HEK293 (cell line): ENCODE results near the gene ELOVL7.
"Not testable (repeated sequence)": the region's sequence is repeated elsewhere in the genome, so short reads cannot be mapped to it uniquely, and the experiment has no call there.

Experiments used
- CTCF ChIA-PET: fragments of 350-600 bp; formaldehyde crosslinking; extraction: SDS; loops from one replicate; lab custom pipeline; 2021; ENCODE audit warnings: antibody characterized with exemption; lab: Yijun Ruan, JAX
- POLR2A ChIA-PET: fragments of 300-600 bp; formaldehyde crosslinking; extraction: SDS; loops from one replicate; lab custom pipeline; 2020; ENCODE audit warnings: antibody characterized with exemption, inconsistent platforms; lab: Yijun Ruan, JAX
- H3K27ac ChIP-seq: fragments of 200-500 bp; sonication (Bioruptor generic); 2 replicates; pipeline ENCODE4 v1.5.1; 2014; ENCODE audit warnings: low read depth, low read length, control low read depth, inconsistent platforms; ENCODE audit errors: extremely low read depth
- H3K36me3 ChIP-seq, 2 experiments: fragments of 200-500 bp in 1 of 2; sonication (Bioruptor generic) in 1 of 2; 1 replicate in 1 of 2; 2 replicates in 1 of 2; pipeline ENCODE4 v1.5.1; 2014 to 2017; ENCODE audit warnings: inconsistent platforms in 2 of 2, low read length in 2 of 2; ENCODE audit not compliant: control insufficient read depth in 2 of 2, insufficient read depth in 1 of 2
- H3K4me1 ChIP-seq: fragments of 200-500 bp; sonication (Bioruptor generic); 2 replicates; pipeline ENCODE4 v1.5.1; 2014; ENCODE audit warnings: mild to moderate bottlenecking, low read length, inconsistent platforms; ENCODE audit not compliant: control insufficient read depth, insufficient read depth
- H3K4me3 ChIP-seq: 2 replicates; pipeline ENCODE4 v1.5.1; 2011; ENCODE audit warnings: low read depth, mild to moderate bottlenecking, control low read depth, low read length, moderate library complexity
- H3K9me3 ChIP-seq: fragments of 200-500 bp; sonication (Bioruptor generic); 2 replicates; pipeline ENCODE4 v1.5.1; 2014; ENCODE audit warnings: low read depth, low read length, inconsistent platforms; ENCODE audit not compliant: control insufficient read depth, insufficient read depth
- GLI2 ChIP-seq: fragments of 450-650 bp; formaldehyde crosslinking; IDR thresholded peaks from 2 replicates; pipeline ENCODE4; 2017; ENCODE audit warnings: missing biosample characterization, missing genetic modification characterization, low read depth, borderline replicate concordance
- MEIS1 ChIP-seq: sonication (generic); formaldehyde crosslinking; IDR thresholded peaks from 2 replicates; pipeline ENCODE4 v1.8.1; 2022; ENCODE audit warnings: missing genetic modification reagents, mild to moderate bottlenecking, borderline replicate concordance
- SCRT1 ChIP-seq: fragments of 450-650 bp; formaldehyde crosslinking; IDR thresholded peaks from 2 replicates; pipeline ENCODE4 v1.5.1; 2016; ENCODE audit warnings: missing biosample characterization, missing genetic modification characterization, borderline replicate concordance
- ZBTB48 ChIP-seq: fragments of 450-650 bp; formaldehyde crosslinking; IDR thresholded peaks from 2 replicates; pipeline ENCODE4 v1.5.1; 2016; ENCODE audit warnings: missing biosample characterization, missing genetic modification characterization
- ZFP37 ChIP-seq: fragments of 450-650 bp; formaldehyde crosslinking; IDR thresholded peaks from 2 replicates; pipeline ENCODE4 v1.5.1; 2016; ENCODE audit warnings: missing biosample characterization, missing genetic modification characterization
- ZNF112 ChIP-seq: fragments of 450-650 bp; formaldehyde crosslinking; IDR thresholded peaks from 2 replicates; pipeline ENCODE4 v1.5.0; 2017; ENCODE audit warnings: missing biosample characterization, missing genetic modification characterization
- ZNF138 ChIP-seq: fragments of 450-650 bp; formaldehyde crosslinking; IDR thresholded peaks from 2 replicates; pipeline ENCODE4 v1.5.1; 2016; ENCODE audit warnings: missing biosample characterization, missing genetic modification characterization, borderline replicate concordance
- ZNF169 ChIP-seq: fragments of 450-650 bp; formaldehyde crosslinking; IDR thresholded peaks from 2 replicates; pipeline ENCODE4 v1.5.1; 2016; ENCODE audit warnings: missing biosample characterization, missing genetic modification characterization
- ZNF174 ChIP-seq: fragments of 450-650 bp; formaldehyde crosslinking; IDR thresholded peaks from 2 replicates; pipeline ENCODE4 v1.5.0; 2017; ENCODE audit warnings: missing biosample characterization, mild to moderate bottlenecking, missing genetic modification characterization
- ZNF221 ChIP-seq: fragments of 450-650 bp; formaldehyde crosslinking; IDR thresholded peaks from 2 replicates; pipeline ENCODE4 v1.5.1; 2017; ENCODE audit warnings: missing biosample characterization, missing genetic modification characterization, borderline replicate concordance
- ZNF37A ChIP-seq: fragments of 450-650 bp; IDR thresholded peaks from 2 replicates; pipeline ENCODE4 v1.5.1; 2018; ENCODE audit warnings: missing biosample characterization, missing genetic modification characterization
- ZNF549 ChIP-seq: fragments of 450-650 bp; IDR thresholded peaks from 2 replicates; pipeline ENCODE4 v1.5.1; 2018; ENCODE audit warnings: missing biosample characterization, missing genetic modification characterization, mild to moderate bottlenecking, inconsistent platforms, moderate library complexity
- ZNF600 ChIP-seq: fragments of 450-650 bp; formaldehyde crosslinking; IDR thresholded peaks from 2 replicates; pipeline ENCODE4 v1.5.1; 2016; ENCODE audit warnings: missing biosample characterization, missing genetic modification characterization
- ZNF623 ChIP-seq: fragments of 450-650 bp; formaldehyde crosslinking; IDR thresholded peaks from 2 replicates; pipeline ENCODE4 v1.5.1; 2016; ENCODE audit warnings: missing biosample characterization, missing genetic modification characterization
- ZNF658 ChIP-seq: fragments of 450-650 bp; formaldehyde crosslinking; IDR thresholded peaks from 2 replicates; pipeline ENCODE4; 2016; ENCODE audit warnings: missing biosample characterization, missing genetic modification characterization
- ZNF777 ChIP-seq: fragments of 450-650 bp; formaldehyde crosslinking; IDR thresholded peaks from 2 replicates; pipeline ENCODE4 v1.5.1; 2017; ENCODE audit warnings: missing biosample characterization, missing genetic modification characterization, borderline replicate concordance
- TF ChIP-seq, protein P1 (sequence below): fragments of 450-650 bp; formaldehyde crosslinking; conservative IDR thresholded peaks from 2 replicates; pipeline ENCODE4 v1.5.1; 2016; ENCODE audit warnings: low read depth, missing biosample characterization, missing genetic modification characterization
- TF ChIP-seq, protein P2 (sequence below): fragments of 450-650 bp; formaldehyde crosslinking; IDR thresholded peaks from 2 replicates; pipeline ENCODE4 v1.5.1; 2017; ENCODE audit warnings: missing biosample characterization, mild to moderate bottlenecking, missing genetic modification characterization, moderate library complexity
- TF ChIP-seq, protein P3 (sequence below): fragments of 450-650 bp; formaldehyde crosslinking; IDR thresholded peaks from 2 replicates; pipeline ENCODE4 v1.5.1; 2016; ENCODE audit warnings: missing biosample characterization, missing genetic modification characterization
- TF ChIP-seq, protein P4 (sequence below): fragments of 450-650 bp; formaldehyde crosslinking; IDR thresholded peaks from 2 replicates; pipeline ENCODE4 v1.5.0; 2017; ENCODE audit warnings: missing biosample characterization, missing genetic modification characterization, borderline replicate concordance

ELOVL7 gene

DNA sequence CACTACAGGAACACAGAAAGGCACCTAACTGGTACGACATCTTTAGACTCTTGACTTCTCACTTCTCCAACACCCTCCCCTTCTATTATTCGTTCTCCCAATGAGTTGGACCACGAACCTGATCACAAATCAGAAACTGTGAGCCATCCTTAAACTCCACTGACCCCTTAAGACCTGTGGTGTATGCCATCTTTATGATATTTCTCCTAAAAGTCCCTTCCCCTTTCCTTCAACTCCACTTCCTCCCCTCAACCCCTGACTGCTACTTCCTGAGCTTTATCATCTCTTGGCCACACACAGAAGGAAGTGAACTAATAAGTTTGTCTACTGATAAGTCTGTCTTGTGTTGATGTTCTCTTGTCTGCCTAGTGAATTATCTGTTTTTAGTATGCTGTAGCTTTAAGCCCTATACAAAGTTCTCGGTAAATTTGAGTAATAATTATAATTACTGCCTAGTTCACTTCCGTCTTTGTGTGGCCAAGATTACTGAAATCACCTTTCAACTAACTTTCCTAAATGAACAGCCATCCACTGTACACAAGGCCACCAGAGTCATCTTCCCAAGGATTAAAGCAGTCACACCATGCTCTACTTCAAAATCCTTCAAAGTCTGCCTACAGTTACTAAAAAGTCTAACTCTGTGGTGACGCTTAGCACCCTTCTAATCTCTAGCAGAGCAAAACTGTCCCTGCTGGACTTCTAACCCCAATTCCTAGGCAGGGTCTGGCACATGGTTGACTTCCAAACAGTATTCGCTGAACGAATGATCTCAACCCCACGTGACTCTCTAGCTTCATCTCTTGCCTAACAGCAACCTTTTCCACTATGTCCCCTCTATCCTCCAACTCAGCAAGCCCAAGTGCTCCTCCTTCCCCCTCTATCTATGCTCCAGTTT lies 23.2 kb downstream of the ELOVL7 start (continued):
- TF ChIP-seq, protein P1, sequence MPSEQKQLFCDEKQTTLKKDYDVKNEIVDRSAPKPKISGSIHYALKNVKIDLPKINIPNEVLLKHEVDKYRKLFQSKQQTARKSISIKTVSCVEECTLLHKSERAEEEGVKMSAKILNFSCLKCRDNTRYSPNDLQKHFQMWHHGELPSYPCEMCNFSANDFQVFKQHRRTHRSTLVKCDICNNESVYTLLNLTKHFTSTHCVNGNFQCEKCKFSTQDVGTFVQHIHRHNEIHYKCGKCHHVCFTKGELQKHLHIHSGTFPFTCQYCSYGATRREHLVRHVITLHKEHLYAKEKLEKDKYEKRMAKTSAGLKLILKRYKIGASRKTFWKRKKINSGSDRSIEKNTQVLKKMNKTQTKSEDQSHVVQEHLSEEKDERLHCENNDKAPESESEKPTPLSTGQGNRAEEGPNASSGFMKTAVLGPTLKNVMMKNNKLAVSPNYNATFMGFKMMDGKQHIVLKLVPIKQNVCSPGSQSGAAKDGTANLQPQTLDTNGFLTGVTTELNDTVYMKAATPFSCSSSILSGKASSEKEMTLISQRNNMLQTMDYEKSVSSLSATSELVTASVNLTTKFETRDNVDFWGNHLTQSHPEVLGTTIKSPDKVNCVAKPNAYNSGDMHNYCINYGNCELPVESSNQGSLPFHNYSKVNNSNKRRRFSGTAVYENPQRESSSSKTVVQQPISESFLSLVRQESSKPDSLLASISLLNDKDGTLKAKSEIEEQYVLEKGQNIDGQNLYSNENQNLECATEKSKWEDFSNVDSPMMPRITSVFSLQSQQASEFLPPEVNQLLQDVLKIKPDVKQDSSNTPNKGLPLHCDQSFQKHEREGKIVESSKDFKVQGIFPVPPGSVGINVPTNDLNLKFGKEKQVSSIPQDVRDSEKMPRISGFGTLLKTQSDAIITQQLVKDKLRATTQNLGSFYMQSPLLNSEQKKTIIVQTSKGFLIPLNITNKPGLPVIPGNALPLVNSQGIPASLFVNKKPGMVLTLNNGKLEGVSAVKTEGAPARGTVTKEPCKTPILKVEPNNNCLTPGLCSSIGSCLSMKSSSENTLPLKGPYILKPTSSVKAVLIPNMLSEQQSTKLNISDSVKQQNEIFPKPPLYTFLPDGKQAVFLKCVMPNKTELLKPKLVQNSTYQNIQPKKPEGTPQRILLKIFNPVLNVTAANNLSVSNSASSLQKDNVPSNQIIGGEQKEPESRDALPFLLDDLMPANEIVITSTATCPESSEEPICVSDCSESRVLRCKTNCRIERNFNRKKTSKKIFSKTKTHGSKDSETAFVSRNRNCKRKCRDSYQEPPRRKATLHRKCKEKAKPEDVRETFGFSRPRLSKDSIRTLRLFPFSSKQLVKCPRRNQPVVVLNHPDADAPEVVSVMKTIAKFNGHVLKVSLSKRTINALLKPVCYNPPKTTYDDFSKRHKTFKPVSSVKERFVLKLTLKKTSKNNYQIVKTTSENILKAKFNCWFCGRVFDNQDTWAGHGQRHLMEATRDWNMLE = no peak
- TF ChIP-seq ZNF169 (tag by site-specific recombination) (no peak), ZNF549 (tag by site-specific recombination) (no peak), ZBTB48 (no peak), ZFP37 (tag by site-specific recombination) (no peak), GLI2 (tag by site-specific recombination) (no peak), ZNF600 (tag by site-specific recombination) (no peak)

DNA sequence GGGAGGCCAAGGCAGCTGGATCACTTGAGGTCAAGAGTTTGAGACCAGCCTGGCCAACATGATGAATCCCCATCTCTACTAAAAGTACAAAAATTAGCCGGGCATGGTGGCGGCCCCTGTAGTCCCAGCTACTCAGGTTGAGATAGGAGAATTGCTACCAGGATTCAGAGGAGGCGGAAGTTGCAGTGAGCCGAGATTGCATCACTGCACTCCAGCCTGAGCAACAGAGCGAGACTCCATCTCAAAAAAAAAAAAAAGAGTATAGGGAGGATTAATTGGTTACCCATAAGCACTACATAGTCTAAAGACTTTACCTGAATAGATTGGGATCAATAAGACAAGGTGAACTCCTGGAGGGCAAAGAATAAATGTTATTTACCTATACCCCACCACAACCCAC lies 27.9 kb downstream of the ELOVL7 start:
- H3K4me3 ChIP-seq, H3K36me3 ChIP-seq, CTCF ChIA-PET, H3K9me3 ChIP-seq, H3K27ac ChIP-seq, H3K4me1 ChIP-seq, POLR2A ChIA-PET: not testable (repeated sequence)

DNA sequence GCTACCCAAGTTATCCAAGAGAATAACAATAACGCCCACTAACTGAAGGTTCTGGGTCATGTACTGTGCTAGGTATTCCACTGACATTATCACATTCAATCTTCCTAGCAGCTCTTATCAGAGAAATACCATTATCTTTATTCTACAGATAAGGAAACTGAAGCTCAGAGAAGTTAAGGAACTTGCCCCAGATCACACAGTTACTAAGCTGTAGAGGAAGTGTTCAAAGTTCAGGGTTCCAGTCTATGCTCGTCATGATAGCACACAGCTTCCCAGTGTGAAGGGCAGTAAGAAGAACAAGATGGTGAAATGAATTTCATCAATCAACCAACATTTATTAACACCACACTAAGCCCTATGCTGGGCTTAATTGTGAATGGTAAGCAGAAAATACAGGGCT lies 29.6 kb downstream of the ELOVL7 start:
- no peak overlapping the region for H3K4me3 ChIP-seq
- H3K27ac ChIP-seq = no peak overlapping the region
- ChIA-PET POLR2A (no interaction called here), CTCF (no interaction called here)
- no peaks in the 10 kb centered on the region for H3K36me3 ChIP-seq
- H3K9me3 ChIP-seq = no peaks in the 10 kb centered on the region
- H3K4me1 ChIP-seq = no peaks in the 10 kb centered on the region
- no peak for TF ChIP-seq MEIS1 (CRISPR knock-in tag)
- no peak for TF ChIP-seq ZNF138 (tag by site-specific recombination)
- no peak for TF ChIP-seq ZNF658
- TF ChIP-seq, protein P2, sequence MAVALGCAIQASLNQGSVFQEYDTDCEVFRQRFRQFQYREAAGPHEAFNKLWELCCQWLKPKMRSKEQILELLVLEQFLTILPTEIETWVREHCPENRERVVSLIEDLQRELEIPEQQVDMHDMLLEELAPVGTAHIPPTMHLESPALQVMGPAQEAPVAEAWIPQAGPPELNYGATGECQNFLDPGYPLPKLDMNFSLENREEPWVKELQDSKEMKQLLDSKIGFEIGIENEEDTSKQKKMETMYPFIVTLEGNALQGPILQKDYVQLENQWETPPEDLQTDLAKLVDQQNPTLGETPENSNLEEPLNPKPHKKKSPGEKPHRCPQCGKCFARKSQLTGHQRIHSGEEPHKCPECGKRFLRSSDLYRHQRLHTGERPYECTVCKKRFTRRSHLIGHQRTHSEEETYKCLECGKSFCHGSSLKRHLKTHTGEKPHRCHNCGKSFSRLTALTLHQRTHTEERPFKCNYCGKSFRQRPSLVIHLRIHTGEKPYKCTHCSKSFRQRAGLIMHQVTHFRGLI = no peak
- TF ChIP-seq ZNF174 (tag by site-specific recombination) = no peak
- no peak for TF ChIP-seq ZNF221 (tag by site-specific recombination)
- no peak for TF ChIP-seq GLI2 (tag by site-specific recombination)
- no peak for TF ChIP-seq ZNF37A (tag by site-specific recombination)
- TF ChIP-seq ZNF777 (tag by site-specific recombination) = no peak
- no peak for TF ChIP-seq SCRT1
- TF ChIP-seq ZNF623 (tag by site-specific recombination) = no peak
- TF ChIP-seq, protein P3, sequence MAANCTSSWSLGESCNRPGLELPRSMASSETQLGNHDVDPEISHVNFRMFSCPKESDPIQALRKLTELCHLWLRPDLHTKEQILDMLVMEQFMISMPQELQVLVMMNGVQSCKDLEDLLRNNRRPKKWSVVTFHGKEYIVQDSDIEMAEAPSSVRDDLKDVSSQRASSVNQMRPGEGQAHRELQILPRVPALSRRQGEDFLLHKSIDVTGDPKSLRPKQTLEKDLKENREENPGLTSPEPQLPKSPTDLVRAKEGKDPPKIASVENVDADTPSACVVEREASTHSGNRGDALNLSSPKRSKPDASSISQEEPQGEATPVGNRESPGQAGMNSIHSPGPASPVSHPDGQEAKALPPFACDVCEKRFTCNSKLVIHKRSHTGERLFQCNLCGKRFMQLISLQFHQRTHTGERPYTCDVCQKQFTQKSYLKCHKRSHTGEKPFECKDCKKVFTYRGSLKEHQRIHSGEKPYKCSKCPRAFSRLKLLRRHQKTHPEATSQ (tag by site-specific recombination) = no peak
- TF ChIP-seq ZNF112 (tag by site-specific recombination) = no peak
- TF ChIP-seq, protein P4, sequence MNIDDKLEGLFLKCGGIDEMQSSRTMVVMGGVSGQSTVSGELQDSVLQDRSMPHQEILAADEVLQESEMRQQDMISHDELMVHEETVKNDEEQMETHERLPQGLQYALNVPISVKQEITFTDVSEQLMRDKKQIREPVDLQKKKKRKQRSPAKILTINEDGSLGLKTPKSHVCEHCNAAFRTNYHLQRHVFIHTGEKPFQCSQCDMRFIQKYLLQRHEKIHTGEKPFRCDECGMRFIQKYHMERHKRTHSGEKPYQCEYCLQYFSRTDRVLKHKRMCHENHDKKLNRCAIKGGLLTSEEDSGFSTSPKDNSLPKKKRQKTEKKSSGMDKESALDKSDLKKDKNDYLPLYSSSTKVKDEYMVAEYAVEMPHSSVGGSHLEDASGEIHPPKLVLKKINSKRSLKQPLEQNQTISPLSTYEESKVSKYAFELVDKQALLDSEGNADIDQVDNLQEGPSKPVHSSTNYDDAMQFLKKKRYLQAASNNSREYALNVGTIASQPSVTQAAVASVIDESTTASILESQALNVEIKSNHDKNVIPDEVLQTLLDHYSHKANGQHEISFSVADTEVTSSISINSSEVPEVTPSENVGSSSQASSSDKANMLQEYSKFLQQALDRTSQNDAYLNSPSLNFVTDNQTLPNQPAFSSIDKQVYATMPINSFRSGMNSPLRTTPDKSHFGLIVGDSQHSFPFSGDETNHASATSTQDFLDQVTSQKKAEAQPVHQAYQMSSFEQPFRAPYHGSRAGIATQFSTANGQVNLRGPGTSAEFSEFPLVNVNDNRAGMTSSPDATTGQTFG (tag by site-specific recombination) = no peak
